Right atrium auricular region (tissue), 2 donors: ENCODE measurements around the gene CEACAM21. TPM values are rescaled to one million over a fixed set of nuclear protein-coding genes. Genes with fewer than 3 reads are reported as not detected.

Source experiments
- DNase-seq: peaks from one replicate; pipeline ENCODE4 v3.0.0-alpha.2; 2019; ENCODE audit warnings: low spot score
- H3K27ac ChIP-seq, 2 donors: fragments of 200-600 bp; sonication (generic); 1 replicate in 1 of 2; 2 replicates in 1 of 2; pipeline ENCODE4 v1.5.1; 2016 to 2019
- H3K27me3 ChIP-seq, 2 donors: fragments of 200-600 bp; sonication (generic); one replicate each; pipeline versions ENCODE4 v1.5.1 to v1.6.0; 2017 to 2019
- H3K36me3 ChIP-seq: fragments of 200-600 bp; sonication (generic); one replicate; pipeline ENCODE4 v1.5.1; 2016
- H3K4me1 ChIP-seq, 2 donors: fragments of 200-600 bp; sonication (generic); one replicate each; pipeline versions ENCODE4 v1.5.1 to v1.6.0; 2017 to 2019
- H3K4me3 ChIP-seq, 2 donors: fragments of 200-600 bp; sonication (generic); 1 replicate in 1 of 2; 2 replicates in 1 of 2; pipeline ENCODE4 v1.5.1; 2017 to 2019; ENCODE audit warnings: mild to moderate bottlenecking in 1 of 2, moderate library complexity in 1 of 2
- H3K9me3 ChIP-seq, 2 donors: fragments of 200-600 bp; sonication (generic); one replicate each; pipeline ENCODE4 v1.5.1; 2019
- total RNA-seq, 2 donors: library from RNA; depleted of rRNA; stranded (reverse); fragments of >200 nt; gene quantifications; one replicate each; pipeline ENCODE4 v1.1.0, GENCODE V29; 2016
- TF ChIP-seq, protein P1 (sequence below), 2 donors: fragments of 200-600 bp; sonication (generic); IDR thresholded peaks; one replicate each; pipeline ENCODE4 v1.5.1; 2019; ENCODE audit warnings: antibody characterized with exemption in 2 of 2

CEACAM21 gene
- total RNA-seq = 1 to 10 TPM in 1 of 2 donors, not detected in 1; 1.3 TPM

DNA sequence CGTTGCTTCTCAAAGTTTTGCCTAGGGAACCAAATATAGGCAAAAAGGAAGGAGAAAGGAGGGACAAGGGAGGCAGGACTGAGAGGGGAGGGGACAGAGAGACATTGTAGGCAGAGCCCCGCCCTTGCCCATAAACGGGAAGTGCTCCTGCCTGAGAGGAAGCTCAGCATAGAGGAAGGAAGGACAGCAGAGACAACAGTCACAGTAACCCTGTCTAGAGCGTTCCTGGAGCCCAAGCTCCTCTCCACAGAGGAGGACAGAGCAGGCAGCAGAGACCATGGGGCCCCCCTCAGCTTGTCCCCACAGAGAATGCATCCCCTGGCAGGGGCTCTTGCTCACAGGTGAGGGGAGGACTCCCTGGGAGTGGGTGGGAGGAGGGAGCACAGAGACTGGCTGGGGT lies at the start of gene CEACAM21:
CEACAM21 (plus strand) TSS at position 169 of the 400 bp plus-strand sequence; CDS start at position 278, 109 bp downstream.
- Histone ChIP-seq H3K9me3 (peaks cover 0 to 5% of the 10 kb centered on the region in 2 donors), H3K4me1 (no peaks in the 10 kb centered on the region), H3K27me3 (no peaks in the 10 kb centered on the region), H3K36me3 (no peaks in the 10 kb centered on the region), H3K27ac (no peak within 1 kb of the TSS), H3K4me3 (no peak within 1 kb of the TSS)
- TF ChIP-seq, protein P1, sequence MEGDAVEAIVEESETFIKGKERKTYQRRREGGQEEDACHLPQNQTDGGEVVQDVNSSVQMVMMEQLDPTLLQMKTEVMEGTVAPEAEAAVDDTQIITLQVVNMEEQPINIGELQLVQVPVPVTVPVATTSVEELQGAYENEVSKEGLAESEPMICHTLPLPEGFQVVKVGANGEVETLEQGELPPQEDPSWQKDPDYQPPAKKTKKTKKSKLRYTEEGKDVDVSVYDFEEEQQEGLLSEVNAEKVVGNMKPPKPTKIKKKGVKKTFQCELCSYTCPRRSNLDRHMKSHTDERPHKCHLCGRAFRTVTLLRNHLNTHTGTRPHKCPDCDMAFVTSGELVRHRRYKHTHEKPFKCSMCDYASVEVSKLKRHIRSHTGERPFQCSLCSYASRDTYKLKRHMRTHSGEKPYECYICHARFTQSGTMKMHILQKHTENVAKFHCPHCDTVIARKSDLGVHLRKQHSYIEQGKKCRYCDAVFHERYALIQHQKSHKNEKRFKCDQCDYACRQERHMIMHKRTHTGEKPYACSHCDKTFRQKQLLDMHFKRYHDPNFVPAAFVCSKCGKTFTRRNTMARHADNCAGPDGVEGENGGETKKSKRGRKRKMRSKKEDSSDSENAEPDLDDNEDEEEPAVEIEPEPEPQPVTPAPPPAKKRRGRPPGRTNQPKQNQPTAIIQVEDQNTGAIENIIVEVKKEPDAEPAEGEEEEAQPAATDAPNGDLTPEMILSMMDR (IDR thresholded peaks at IDR 0.05) = no peak
- peak; percentile 71 for DNase-seq

DNA sequence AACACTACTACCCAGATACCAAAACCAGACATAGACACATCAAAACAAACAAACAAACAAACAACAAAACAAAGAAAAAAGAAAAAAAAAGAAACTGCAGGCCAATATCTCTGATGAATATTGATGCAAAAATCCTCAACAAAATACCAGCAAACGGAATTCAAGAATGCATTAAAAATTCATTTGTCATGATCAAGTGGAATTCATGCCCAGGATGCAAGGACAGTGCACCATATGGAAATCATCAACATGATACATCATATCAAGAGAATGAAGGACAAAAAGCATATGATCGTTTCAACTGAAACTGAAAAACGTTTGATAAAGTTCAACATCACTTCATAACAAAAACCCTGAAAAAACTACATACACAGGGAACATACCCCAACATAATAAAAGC lies 48.9 kb upstream of the CEACAM21 start:
- no peak for DNase-seq
- H3K27me3 ChIP-seq = peaks cover 0 to under 1% of the 10 kb centered on the region in 2 donors
- no peak overlapping the region for H3K27ac ChIP-seq
- TF ChIP-seq, protein P1 (IDR thresholded peaks at IDR 0.05) = no peak
- peaks cover 0 to 7% of the 10 kb centered on the region in 2 donors for H3K9me3 ChIP-seq
- no peaks in the 10 kb centered on the region for H3K36me3 ChIP-seq
- H3K4me3 ChIP-seq = no peak overlapping the region
- H3K4me1 ChIP-seq = peaks cover 0 to 16% of the 10 kb centered on the region in 2 donors

DNA sequence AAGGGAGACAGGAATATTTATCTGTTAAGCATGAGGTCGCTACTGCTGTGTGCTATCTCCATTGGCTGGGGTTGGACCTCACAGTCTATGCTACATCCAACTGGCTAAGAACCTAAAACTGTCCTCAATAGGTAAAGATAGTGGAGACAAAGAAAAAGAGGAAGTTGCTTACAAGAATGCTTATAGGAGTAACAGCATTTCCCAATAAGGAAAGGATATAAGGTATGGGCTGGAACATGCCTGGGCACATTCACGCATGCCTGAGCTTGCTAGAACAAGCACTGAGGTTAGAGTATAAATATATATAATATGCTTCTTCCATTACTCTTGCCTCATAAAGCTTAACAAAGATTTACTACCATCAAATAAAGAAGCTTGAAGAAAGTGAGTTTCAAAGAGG lies 47.9 kb upstream of the CEACAM21 start:
- Histone ChIP-seq H3K36me3 (no peaks in the 10 kb centered on the region), H3K27me3 (no peaks in the 10 kb centered on the region), H3K27ac (no peak overlapping the region), H3K9me3 (peaks cover 0 to 7% of the 10 kb centered on the region in 2 donors), H3K4me1 (peaks cover 0 to 13% of the 10 kb centered on the region in 2 donors), H3K4me3 (no peak overlapping the region)
- TF ChIP-seq, protein P1 (IDR thresholded peaks at IDR 0.05) = no peak
- DNase-seq = no peak

DNA sequence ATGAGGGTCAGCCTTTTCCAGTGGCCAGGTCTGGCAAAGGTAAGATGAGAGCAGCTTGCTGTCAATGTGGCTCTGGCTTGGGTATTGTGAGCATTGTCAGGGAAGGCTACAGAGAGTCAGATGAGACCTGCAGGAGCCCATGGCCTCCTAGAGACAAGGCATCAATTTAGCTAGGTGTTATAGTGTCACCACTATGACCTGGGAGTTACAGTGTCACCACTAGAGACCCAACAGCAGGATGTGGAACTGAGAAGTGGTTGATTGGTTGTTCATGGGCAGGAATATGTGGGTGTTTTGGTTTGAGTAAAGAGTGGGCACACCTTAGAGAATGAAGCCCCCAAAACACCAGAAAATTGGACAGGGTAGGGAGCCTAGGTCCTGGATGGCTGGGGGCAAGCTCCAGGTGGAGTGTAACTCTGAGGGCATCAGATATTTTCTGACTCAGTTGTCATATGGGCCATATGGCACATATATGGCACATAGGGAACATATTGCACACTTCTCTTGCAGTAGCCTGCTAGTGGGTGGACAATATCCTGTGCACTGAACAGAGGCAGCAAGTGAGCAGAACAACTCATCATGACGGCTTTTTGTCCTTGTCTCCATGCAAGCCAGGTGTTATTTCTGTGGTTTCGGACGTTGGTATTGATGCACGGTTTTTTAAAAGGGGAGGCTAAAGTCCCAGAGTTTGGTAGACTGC lies 46.3 kb upstream of the CEACAM21 start:
- Histone ChIP-seq H3K4me3 (no peak overlapping the region), H3K9me3 (peaks cover 0 to 7% of the 10 kb centered on the region in 2 donors), H3K36me3 (no peaks in the 10 kb centered on the region), H3K4me1 (peaks cover 0 to 18% of the 10 kb centered on the region in 2 donors), H3K27ac (no peak overlapping the region), H3K27me3 (no peaks in the 10 kb centered on the region)
- DNase-seq = no peak
- TF ChIP-seq, protein P1 (IDR thresholded peaks at IDR 0.05) = no peak

DNA sequence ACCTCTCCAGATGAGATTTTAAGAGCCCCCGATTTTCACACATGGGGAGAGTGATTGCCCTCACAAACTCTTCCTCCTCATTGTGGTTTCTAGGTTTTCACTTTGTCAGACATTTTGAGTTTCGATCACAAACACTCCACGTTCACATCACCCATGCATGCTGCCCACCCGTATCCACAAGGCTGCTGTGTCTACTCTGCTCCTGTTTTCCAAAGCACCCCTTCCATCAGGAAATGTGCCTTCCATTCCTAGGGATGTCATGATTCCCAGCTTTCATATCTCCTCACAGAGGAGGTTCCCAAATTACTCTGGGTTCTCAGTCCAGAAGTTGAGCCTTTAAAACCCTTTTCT lies 45.8 kb upstream of the CEACAM21 start:
- Histone ChIP-seq H3K4me3 (no peak overlapping the region), H3K4me1 (peaks cover 0 to 21% of the 10 kb centered on the region in 2 donors), H3K27me3 (no peaks in the 10 kb centered on the region), H3K36me3 (no peaks in the 10 kb centered on the region), H3K27ac (peak overlapping the region; percentile 16 to 75), H3K9me3 (peaks cover 0 to 7% of the 10 kb centered on the region in 2 donors)
- DNase-seq = no peak
- TF ChIP-seq, protein P1 (IDR thresholded peaks at IDR 0.05) = no peak
